Activated CD8-positive, alpha-beta memory T cell treated with anti-CD3 and anti-CD28 coated beads for 36 hours (primary cell): ENCODE results near the gene ITIH5. TPM values are rescaled to one million over a fixed set of nuclear protein-coding genes. Genes with fewer than 3 reads are reported as not detected.

Experiments
- CTCF ChIA-PET: fragments of 350-600 bp; sonication (Branson Sonifier 250); formaldehyde crosslinking; loops from one replicate; lab custom pipeline; 2021; ENCODE audit warnings: antibody characterized with exemption; lab: Charles Lee
- POLR2A ChIA-PET: fragments of 350-600 bp; sonication (Branson Sonifier 250); formaldehyde crosslinking; loops from one replicate; lab custom pipeline; 2021; ENCODE audit warnings: antibody characterized with exemption; lab: Charles Lee
- total RNA-seq, 2 experiments: library from RNA; stranded (reverse); gene quantifications; one replicate each; pipeline ENCODE4 v1.2.3, GENCODE V29; 2021

Gene ITIH5
- total RNA-seq, 2 experiments from 2014 or later = not detected

- POLR2A ChIA-PET = no interaction called here
- CTCF ChIA-PET = interaction anchor here (1.0 kb wide), 1 partner anchor 18 kb away, joined by 3 read pairs; no protein-coding TSS in a partner anchor
These were observed 103.0 kb downstream of the ITIH5 start for GRCh38 chr10:7563770-7564169.

GRCh38 chr10:7563368-7563767, 103.4 kb downstream of the ITIH5 start:
- POLR2A ChIA-PET = no interaction called here
- CTCF ChIA-PET = interaction anchor here (1.0 kb wide), 1 partner anchor 18 kb away, joined by 3 read pairs; no protein-coding TSS in a partner anchor

GRCh38 chr10:7561985-7562384, 104.8 kb downstream of the ITIH5 start:
- ChIA-PET POLR2A (no interaction called here), CTCF (interaction anchor here (0.6 kb wide), 1 partner anchor 48 kb away, joined by 3 read pairs; no protein-coding TSS in a partner anchor)

- ChIA-PET CTCF (interaction anchor here (0.6 to 0.8 kb wide), 2 partner anchors 36 to 49 kb away, joined by 3 read pairs; no protein-coding TSS in a partner anchor), POLR2A (no interaction called here)
These were observed 105.4 kb downstream of the ITIH5 start for GRCh38 chr10:7561216-7561893.

GRCh38 chr10:7560519-7560918, 106.2 kb downstream of the ITIH5 start:
- POLR2A ChIA-PET = no interaction called here
- CTCF ChIA-PET = no interaction called here

- ChIA-PET CTCF (interaction anchor here (0.6 kb wide), 1 partner anchor 414 kb away, joined by 3 read pairs; no protein-coding TSS in a partner anchor), POLR2A (no interaction called here)
These were observed 107.4 kb downstream of the ITIH5 start for GRCh38 chr10:7559386-7559785.

- ChIA-PET CTCF (no interaction called here), POLR2A (no interaction called here)
These were observed 108.7 kb downstream of the ITIH5 start for GRCh38 chr10:7558036-7558435.

- CTCF ChIA-PET = no interaction called here
- POLR2A ChIA-PET = no interaction called here
These were observed 113.2 kb downstream of the ITIH5 start for GRCh38 chr10:7553531-7553930.

GRCh38 chr10:7551950-7552716, 114.6 kb downstream of the ITIH5 start:
- CTCF ChIA-PET = interaction anchor here (0.5 kb wide), 1 partner anchor 37 kb away, joined by 3 read pairs; no protein-coding TSS in a partner anchor

GRCh38 chr10:7551289-7551688, 115.5 kb downstream of the ITIH5 start:
- ChIA-PET CTCF (no interaction called here), POLR2A (no interaction called here)

More at GRCh38 chr10:7551950-7552716, 114.6 kb downstream of the ITIH5 start:
- POLR2A ChIA-PET = no interaction called here

GRCh38 chr10:7550013-7550412, 116.8 kb downstream of the ITIH5 start:
- ChIA-PET POLR2A (no interaction called here), CTCF (interaction anchor here (0.6 kb wide), 1 partner anchor 24 kb away, joined by 3 read pairs; no protein-coding TSS in a partner anchor)

- POLR2A ChIA-PET = no interaction called here
These were observed 118.9 kb downstream of the ITIH5 start for GRCh38 chr10:7547829-7548228.

GRCh38 chr10:7547206-7547605, 119.6 kb downstream of the ITIH5 start:
- CTCF ChIA-PET = no interaction called here
- POLR2A ChIA-PET = no interaction called here

More at GRCh38 chr10:7547829-7548228, 118.9 kb downstream of the ITIH5 start:
- CTCF ChIA-PET = no interaction called here

- CTCF ChIA-PET = no interaction called here
- POLR2A ChIA-PET = no interaction called here
These were observed 120.3 kb downstream of the ITIH5 start for GRCh38 chr10:7546385-7546967.

- CTCF ChIA-PET = interaction anchor here (0.7 kb wide), 1 partner anchor 18 kb away, joined by 3 read pairs; no protein-coding TSS in a partner anchor
These were observed 121.0 kb downstream of the ITIH5 start for GRCh38 chr10:7545792-7546191.

GRCh38 chr10:7545261-7545660, 121.5 kb downstream of the ITIH5 start:
- CTCF ChIA-PET = interaction anchor here (0.7 kb wide), 1 partner anchor 18 kb away, joined by 3 read pairs; no protein-coding TSS in a partner anchor
- POLR2A ChIA-PET = no interaction called here

More at GRCh38 chr10:7545792-7546191, 121.0 kb downstream of the ITIH5 start:
- POLR2A ChIA-PET = no interaction called here

GRCh38 chr10:7544203-7544602, 122.6 kb downstream of the ITIH5 start:
- ChIA-PET CTCF (no interaction called here), POLR2A (no interaction called here)

- ChIA-PET CTCF (no interaction called here), POLR2A (no interaction called here)
These were observed 124.4 kb downstream of the ITIH5 start for GRCh38 chr10:7542189-7542914.
